K562 (cell line): Measurements from ENCODE around the gene PIF1. TPM values are rescaled to one million over a fixed set of nuclear protein-coding genes. Genes with fewer than 3 reads are reported as not detected.

ENCODE experiments used
- ATAC-seq: fragments of 200-7000 bp; cut with Tn5 transposase; 3 replicates; pipeline ENCODE4 v1.9.1; 2020; ENCODE audit warnings: moderate library complexity
- BruUV-seq: library from RNA; stranded (reverse); fragments of 400-500 nt; replicated peaks from 2 replicates; lab custom pipeline; 2021; lab: Mats Ljungman, UMichigan
- CTCF ChIA-PET: fragments of 300-600 bp; formaldehyde crosslinking; extraction: SDS; loops from one replicate; lab custom pipeline; 2021; ENCODE audit warnings: low intra/inter-chr PET ratio; lab: Yijun Ruan, JAX
- POLR2A ChIA-PET: fragments of 300-600, 350-650 bp; sonication (Branson Sonifier 250); formaldehyde crosslinking; extraction: SDS; loops from one replicate; lab custom pipeline; 2021; ENCODE audit warnings: antibody characterized with exemption, inconsistent platforms; lab: Yijun Ruan, JAX
- DNase-seq, 4 experiments: peaks; one replicate each; pipeline versions ENCODE4 v3.0.0 to v3.0.0-alpha.2; 2011 to 2018; ENCODE audit warnings: low spot score in 3 of 4, mixed read lengths in 3 of 4; ENCODE audit errors: extremely low read depth in 1 of 4
- FAIRE-seq: peaks from 2 replicates; lab custom pipeline; 2011; peaks lifted over from hg19 to GRCh38; lab: Jason Lieb, UNC
- H2AFZ ChIP-seq: 2 replicates; pipeline ENCODE4 v1.6.0; 2011; ENCODE audit warnings: low read depth, low read length, control low read depth, inconsistent platforms
- H3K27ac ChIP-seq: fragments of 200-600 bp; 3 replicates; pipeline ENCODE4 v1.8.0; 2011; ENCODE audit warnings: low read depth, mild to moderate bottlenecking, control low read depth, inconsistent platforms, low read length, moderate library complexity, mixed read lengths; ENCODE audit errors: extremely low read depth
- H3K27me3 ChIP-seq, 2 experiments: fragments of 300-600 bp in 1 of 2; 2 replicates in 1 of 2; 3 replicates in 1 of 2; pipeline versions ENCODE4 v1.6.0 to v1.8.0; 2011; ENCODE audit warnings: inconsistent platforms in 2 of 2, low read length in 2 of 2, mild to moderate bottlenecking in 1 of 2, mixed read lengths in 1 of 2, moderate library complexity in 1 of 2; ENCODE audit not compliant: control insufficient read depth in 2 of 2, insufficient read depth in 2 of 2
- H3K36me3 ChIP-seq: fragments of 300-600 bp; 3 replicates; pipeline ENCODE4 v1.8.0; 2011; ENCODE audit warnings: mild to moderate bottlenecking, low read length, inconsistent platforms; ENCODE audit not compliant: control insufficient read depth, insufficient read depth
- H3K4me1 ChIP-seq, 2 experiments: fragments of 200-600 bp in 1 of 2; replicated peaks in 1 of 2; 2 replicates in 1 of 2; 3 replicates in 1 of 2; pipeline versions ENCODE4 v1.5.1 to v1.8.0; 2011; ENCODE audit warnings: inconsistent platforms in 2 of 2, low read length in 2 of 2, mild to moderate bottlenecking in 1 of 2, mixed read lengths in 1 of 2, moderate library complexity in 1 of 2; ENCODE audit not compliant: control insufficient read depth in 2 of 2, insufficient read depth in 2 of 2
- H3K4me2 ChIP-seq: 2 replicates; pipeline ENCODE4 v1.6.1; 2011; ENCODE audit warnings: low read length, control low read depth, inconsistent platforms, mixed read lengths; ENCODE audit not compliant: insufficient read depth
- H3K4me3 ChIP-seq: fragments of 200-600 bp; sonication (generic), shearing (Covaris generic); 2 replicates; pipeline ENCODE4 v1.5.1; 2016; ENCODE audit warnings: control low read depth, inconsistent platforms
- H3K79me2 ChIP-seq: fragments of 200-600 bp; 3 replicates; pipeline ENCODE4 v1.8.0; 2011; ENCODE audit warnings: low read length, inconsistent platforms; ENCODE audit not compliant: control insufficient read depth, insufficient read depth
- H3K9ac ChIP-seq, 2 experiments: 2 replicates each; pipeline versions ENCODE4 v1.6.0 to v1.6.1; 2011; ENCODE audit warnings: low read depth in 2 of 2, low read length in 2 of 2, control low read depth in 1 of 2, inconsistent platforms in 1 of 2, mild to moderate bottlenecking in 1 of 2, mixed read lengths in 1 of 2; ENCODE audit not compliant: insufficient read depth in 1 of 2
- H3K9me1 ChIP-seq: one replicate; pipeline ENCODE4 v1.6.0; 2011; ENCODE audit warnings: inconsistent platforms, mild to moderate bottlenecking, low read length, moderate library complexity; ENCODE audit not compliant: control insufficient read depth, insufficient read depth
- H3K9me3 ChIP-seq: replicated peaks from 2 replicates; pipeline ENCODE4 v1.5.1; 2011; ENCODE audit warnings: low read depth, low read length, inconsistent platforms; ENCODE audit not compliant: control insufficient read depth, insufficient read depth
- H4K20me1 ChIP-seq: replicated peaks from 2 replicates; pipeline ENCODE4 v1.6.1; 2011; ENCODE audit warnings: low read length, inconsistent platforms, mixed read lengths; ENCODE audit not compliant: control insufficient read depth, insufficient read depth
- RAD51 ChIP-seq: fragments of 450-650 bp; IDR thresholded peaks from 2 replicates; pipeline ENCODE4 v1.7.1; 2016; ENCODE audit warnings: low read depth, mild to moderate bottlenecking, borderline replicate concordance
- STAG1 ChIP-seq: sonication (generic); formaldehyde crosslinking; IDR thresholded peaks from 2 replicates; pipeline ENCODE4 v1.5.0; 2020; ENCODE audit warnings: missing genetic modification reagents, borderline replicate concordance
- TEAD1 ChIP-seq, 2 experiments: fragments of 450-650 bp in 1 of 2; sonication (generic) in 1 of 2; formaldehyde crosslinking; IDR thresholded peaks; 2 replicates each; pipeline versions ENCODE4 v1.4.0 to v1.8.0; 2020 to 2022; ENCODE audit warnings: mild to moderate bottlenecking in 2 of 2, missing genetic modification reagents in 1 of 2
- U2AF2 ChIP-seq: fragments of 200-400 bp; formaldehyde crosslinking; optimal IDR thresholded peaks from 2 replicates; pipeline ENCODE3; 2017; ENCODE audit warnings: low read depth, mild to moderate bottlenecking, low read length
- USF2 ChIP-seq: sonication (generic); formaldehyde crosslinking; IDR thresholded peaks from 2 replicates; pipeline ENCODE4 v1.5.0; 2020; ENCODE audit warnings: missing genetic modification reagents
- WGBS: fragments of 100-300 bp; shearing (Covaris generic); methylation state at CpG from one replicate; pipeline ENCODE4 v1.1.6; 2016; ENCODE audit warnings: low coverage, mixed read lengths; ENCODE audit not compliant: insufficient coverage; ENCODE audit errors: missing lambda C conversion rate; 5-methylcytosine and 5-hydroxymethylcytosine counted together
- in situ Hi-C: fragments of 300-500 bp; cut with MboI; formaldehyde crosslinking; loops from 4 replicates; pipeline ENCODE4 v1.15.0; 2018; ENCODE audit warnings: inconsistent platforms, mixed read lengths
- intact Hi-C: fragments of 100-400 bp; cut with micrococcal nuclease; formaldehyde crosslinking; loops from 2 replicates; pipeline ENCODE4 v1.14.2; 2022
- polyA plus RNA-seq, 8 experiments: library from polyadenylated mRNA; depleted of rRNA in 4 of 8; stranded (reverse) in 5 of 8; unstranded in 3 of 8; fragments of >200 nt; fragmentation: Nextera tagmentation in 2 of 8; fragmentation: Illumina TruSeq in 1 of 8; extraction: Ambion mirVana in 2 of 8; extraction: Trizol in 1 of 8; gene quantifications; 2 replicates each; pipeline versions ENCODE4 v1.2.1 to v1.2.3, GENCODE V29; 2011 to 2014; ENCODE audit warnings: inconsistent platforms in 1 of 8, missing spikeins in 1 of 8
- total RNA-seq, 7 experiments: library from RNA; depleted of rRNA in 6 of 7; stranded (reverse); fragments of >200 nt in 6 of 7; fragmentation: Illumina TruSeq in 2 of 7; extraction: Trizol in 2 of 7; gene quantifications; 2 replicates each; pipeline versions ENCODE4 v1.2.1 to v1.2.3, GENCODE V29; 2011 to 2021; ENCODE audit warnings: low replicate concordance in 1 of 7
- TF ChIP-seq, protein P1 (sequence below): fragments of 450-650 bp; formaldehyde crosslinking; IDR thresholded peaks from 2 replicates; pipeline ENCODE4 v1.4.0; 2020; ENCODE audit warnings: mild to moderate bottlenecking, mixed read lengths
- TF ChIP-seq, protein P2 (sequence below): fragments of 250-450 bp; sonication (Bioruptor Pico); IDR thresholded peaks from 2 replicates; pipeline ENCODE4 v1.5.0; 2022; ENCODE audit warnings: mild to moderate bottlenecking
- TF ChIP-seq, protein P3 (sequence below): fragments of 250-450 bp; sonication (Bioruptor Pico); IDR thresholded peaks from 2 replicates; pipeline ENCODE4 v1.4.0; 2020

PIF1 gene
- total and polyA plus RNA-seq, 9 of the 15 experiments (the other 6 are each of a cell fraction or from before 2014, with no cell fraction given): 1.1 to 37.9 (median 11.5) TPM

DNA sequence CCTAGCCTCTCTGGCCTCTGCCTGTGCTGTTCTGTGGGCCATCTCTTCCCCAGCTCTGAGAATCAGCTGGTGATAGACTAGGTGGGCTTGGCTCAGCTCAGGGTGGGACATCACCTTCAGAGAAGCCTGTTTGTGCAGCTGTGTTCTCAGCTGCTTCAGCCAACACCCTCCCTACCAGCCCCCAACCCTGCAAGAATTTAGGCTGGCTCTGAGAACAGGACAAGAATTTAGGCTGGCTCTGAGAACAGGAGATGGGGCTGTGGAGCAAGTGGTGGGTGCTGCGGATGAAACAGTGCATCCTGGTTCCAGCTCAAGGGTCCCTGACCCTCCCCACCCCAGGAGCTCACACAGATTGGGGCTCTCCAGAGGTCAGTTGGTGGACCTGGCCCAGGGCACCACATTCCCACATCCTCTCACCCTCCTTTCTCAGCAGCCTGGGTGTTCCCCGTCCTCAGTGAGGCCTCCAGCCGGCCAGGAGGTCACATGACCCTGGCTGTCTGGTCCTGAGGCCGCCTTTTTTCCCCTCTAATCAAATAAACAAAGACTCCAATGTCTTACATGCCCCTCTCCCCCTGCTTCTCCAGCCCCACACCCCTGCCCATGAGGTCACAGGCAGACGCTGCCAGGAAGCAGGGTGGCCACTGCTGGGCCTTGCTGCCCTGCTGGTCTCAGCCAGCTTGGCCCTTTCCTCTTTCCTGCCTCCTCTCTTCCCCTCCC lies 31.1 kb upstream of the PIF1 start:
- ATAC-seq (peak; percentile 29; the same call in 1 of the 3 replicates), DNase-seq (no peak), FAIRE-seq (no peak)
- H3K36me3 ChIP-seq: peaks cover 52% of the 10 kb centered on the region; the same call in 2 of the 3 replicates
- no peak overlapping the region for H3K4me2 ChIP-seq
- WGBS: 28% methylated on average over 3 of the region's 5 CpGs
- no peaks in the 10 kb centered on the region for H3K79me2 ChIP-seq
- H4K20me1 ChIP-seq: peaks cover 5% of the 10 kb centered on the region; the same call in 1 of the 2 replicates
- H3K4me3 ChIP-seq: no peak overlapping the region
- no TSS peak for BruUV-seq
- ChIA-PET CTCF (no interaction called here), POLR2A (interaction anchor here (0.6 to 2.3 kb wide), 7 partner anchors 8 to 493 kb away, joined by 3 to 10 read pairs (median 4); no protein-coding TSS in a partner anchor)
- intact Hi-C loops (no loop called here), in situ Hi-C loops (no loop called here)
- no peak overlapping the region for H3K27ac ChIP-seq
- H3K9ac ChIP-seq: peak overlapping the region in 1 of 2 experiments; percentile 80; a peak in 2 of 4 replicates
- H2AFZ ChIP-seq: no peak overlapping the region
- no peaks in the 10 kb centered on the region for H3K9me1 ChIP-seq
- H3K9me3 ChIP-seq: no peaks in the 10 kb centered on the region
- H3K27me3 ChIP-seq: no peaks in the 10 kb centered on the region
- H3K4me1 ChIP-seq: peaks cover 0 to 9% of the 10 kb centered on the region in 2 experiments; a peak in 2 of 5 replicates
- TF ChIP-seq U2AF2: no peak
- TF ChIP-seq STAG1 (CRISPR knock-in tag): no peak
- TF ChIP-seq, protein P1, sequence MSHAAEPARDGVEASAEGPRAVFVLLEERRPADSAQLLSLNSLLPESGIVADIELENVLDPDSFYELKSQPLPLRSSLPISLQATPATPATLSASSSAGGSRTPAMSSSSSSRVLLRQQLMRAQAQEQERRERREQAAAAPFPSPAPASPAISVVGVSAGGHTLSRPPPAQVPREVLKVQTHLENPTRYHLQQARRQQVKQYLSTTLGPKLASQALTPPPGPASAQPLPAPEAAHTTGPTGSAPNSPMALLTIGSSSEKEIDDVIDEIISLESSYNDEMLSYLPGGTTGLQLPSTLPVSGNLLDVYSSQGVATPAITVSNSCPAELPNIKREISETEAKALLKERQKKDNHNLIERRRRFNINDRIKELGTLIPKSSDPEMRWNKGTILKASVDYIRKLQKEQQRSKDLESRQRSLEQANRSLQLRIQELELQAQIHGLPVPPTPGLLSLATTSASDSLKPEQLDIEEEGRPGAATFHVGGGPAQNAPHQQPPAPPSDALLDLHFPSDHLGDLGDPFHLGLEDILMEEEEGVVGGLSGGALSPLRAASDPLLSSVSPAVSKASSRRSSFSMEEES: peak; percentile 62
- TF ChIP-seq TEAD1 (CRISPR knock-in tag; IDR thresholded peaks at IDR 0.05): no peak
- TF ChIP-seq RAD51: peak; percentile 67
- TF ChIP-seq, protein P2, sequence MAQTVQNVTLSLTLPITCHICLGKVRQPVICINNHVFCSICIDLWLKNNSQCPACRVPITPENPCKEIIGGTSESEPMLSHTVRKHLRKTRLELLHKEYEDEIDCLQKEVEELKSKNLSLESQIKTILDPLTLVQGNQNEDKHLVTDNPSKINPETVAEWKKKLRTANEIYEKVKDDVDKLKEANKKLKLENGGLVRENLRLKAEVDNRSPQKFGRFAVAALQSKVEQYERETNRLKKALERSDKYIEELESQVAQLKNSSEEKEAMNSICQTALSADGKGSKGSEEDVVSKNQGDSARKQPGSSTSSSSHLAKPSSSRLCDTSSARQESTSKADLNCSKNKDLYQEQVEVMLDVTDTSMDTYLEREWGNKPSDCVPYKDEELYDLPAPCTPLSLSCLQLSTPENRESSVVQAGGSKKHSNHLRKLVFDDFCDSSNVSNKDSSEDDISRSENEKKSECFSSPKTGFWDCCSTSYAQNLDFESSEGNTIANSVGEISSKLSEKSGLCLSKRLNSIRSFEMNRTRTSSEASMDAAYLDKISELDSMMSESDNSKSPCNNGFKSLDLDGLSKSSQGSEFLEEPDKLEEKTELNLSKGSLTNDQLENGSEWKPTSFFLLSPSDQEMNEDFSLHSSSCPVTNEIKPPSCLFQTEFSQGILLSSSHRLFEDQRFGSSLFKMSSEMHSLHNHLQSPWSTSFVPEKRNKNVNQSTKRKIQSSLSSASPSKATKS (CRISPR knock-in tag): no peak
- TF ChIP-seq USF2: peak; percentile 55
- TF ChIP-seq, protein P3, sequence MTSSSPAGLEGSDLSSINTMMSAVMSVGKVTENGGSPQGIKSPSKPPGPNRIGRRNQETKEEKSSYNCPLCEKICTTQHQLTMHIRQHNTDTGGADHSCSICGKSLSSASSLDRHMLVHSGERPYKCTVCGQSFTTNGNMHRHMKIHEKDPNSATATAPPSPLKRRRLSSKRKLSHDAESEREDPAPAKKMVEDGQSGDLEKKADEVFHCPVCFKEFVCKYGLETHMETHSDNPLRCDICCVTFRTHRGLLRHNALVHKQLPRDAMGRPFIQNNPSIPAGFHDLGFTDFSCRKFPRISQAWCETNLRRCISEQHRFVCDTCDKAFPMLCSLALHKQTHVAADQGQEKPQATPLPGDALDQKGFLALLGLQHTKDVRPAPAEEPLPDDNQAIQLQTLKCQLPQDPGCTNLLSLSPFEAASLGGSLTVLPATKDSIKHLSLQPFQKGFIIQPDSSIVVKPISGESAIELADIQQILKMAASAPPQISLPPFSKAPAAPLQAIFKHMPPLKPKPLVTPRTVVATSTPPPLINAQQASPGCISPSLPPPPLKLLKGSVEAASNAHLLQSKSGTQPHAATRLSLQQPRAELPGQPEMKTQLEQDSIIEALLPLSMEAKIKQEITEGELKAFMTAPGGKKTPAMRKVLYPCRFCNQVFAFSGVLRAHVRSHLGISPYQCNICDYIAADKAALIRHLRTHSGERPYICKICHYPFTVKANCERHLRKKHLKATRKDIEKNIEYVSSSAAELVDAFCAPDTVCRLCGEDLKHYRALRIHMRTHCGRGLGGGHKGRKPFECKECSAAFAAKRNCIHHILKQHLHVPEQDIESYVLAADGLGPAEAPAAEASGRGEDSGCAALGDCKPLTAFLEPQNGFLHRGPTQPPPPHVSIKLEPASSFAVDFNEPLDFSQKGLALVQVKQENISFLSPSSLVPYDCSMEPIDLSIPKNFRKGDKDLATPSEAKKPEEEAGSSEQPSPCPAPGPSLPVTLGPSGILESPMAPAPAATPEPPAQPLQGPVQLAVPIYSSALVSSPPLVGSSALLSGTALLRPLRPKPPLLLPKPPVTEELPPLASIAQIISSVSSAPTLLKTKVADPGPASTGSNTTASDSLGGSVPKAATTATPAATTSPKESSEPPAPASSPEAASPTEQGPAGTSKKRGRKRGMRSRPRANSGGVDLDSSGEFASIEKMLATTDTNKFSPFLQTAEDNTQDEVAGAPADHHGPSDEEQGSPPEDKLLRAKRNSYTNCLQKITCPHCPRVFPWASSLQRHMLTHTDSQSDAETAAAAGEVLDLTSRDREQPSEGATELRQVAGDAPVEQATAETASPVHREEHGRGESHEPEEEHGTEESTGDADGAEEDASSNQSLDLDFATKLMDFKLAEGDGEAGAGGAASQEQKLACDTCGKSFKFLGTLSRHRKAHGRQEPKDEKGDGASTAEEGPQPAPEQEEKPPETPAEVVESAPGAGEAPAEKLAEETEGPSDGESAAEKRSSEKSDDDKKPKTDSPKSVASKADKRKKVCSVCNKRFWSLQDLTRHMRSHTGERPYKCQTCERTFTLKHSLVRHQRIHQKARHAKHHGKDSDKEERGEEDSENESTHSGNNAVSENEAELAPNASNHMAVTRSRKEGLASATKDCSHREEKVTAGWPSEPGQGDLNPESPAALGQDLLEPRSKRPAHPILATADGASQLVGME: no peak
